ENCODE data around the gene PIN1. TPM values are rescaled to one million over a fixed set of nuclear protein-coding genes. Genes with fewer than 3 reads are reported as not detected.

Gene PIN1
- total RNA-seq, 1 donor from 2014 or later, result 98.4 TPM

GRCh38 chr19:9891609-9892373 is 56.7 kb downstream of the PIN1 start:
- Histone ChIP-seq H3K9me3 (replicated peaks) (no peaks in the 10 kb centered on the region), H3K36me3 (no peaks in the 10 kb centered on the region), H3K4me3 (no peak overlapping the region), H3K4me1 (no peaks in the 10 kb centered on the region), H3K27me3 (ENCODE audit: low read depth) (peaks cover 38% of the 10 kb centered on the region), H3K27ac (replicated peaks) (no peak overlapping the region)
- intact Hi-C loops (cut with micrococcal nuclease), result no loop called here
- no peak for DNase-seq
- TF ChIP-seq CTCF (IDR thresholded peaks at IDR 0.05; ENCODE audit: borderline replicate concordance), result no peak

Other genes with a start within 250 kb of the PIN1 start
- gene ZNF561, start 214.1 kb upstream of the PIN1 start, total RNA-seq, result 17.8 TPM
- gene ZNF562, start 160.2 kb upstream of the PIN1 start, total RNA-seq, result 19.5 TPM
- 6.9 TPM for gene ZNF846, start 66.6 kb upstream of the PIN1 start, total RNA-seq
- 10.0 TPM for gene FBXL12, start 16.2 kb upstream of the PIN1 start, total RNA-seq
- gene UBL5, start 7.4 kb upstream of the PIN1 start, total RNA-seq, result 538 TPM
- gene OLFM2, start 101.2 kb downstream of the PIN1 start, total RNA-seq, result 1.7 TPM
- 8.7 TPM for gene COL5A3, start 175.2 kb downstream of the PIN1 start, total RNA-seq
- not detected for gene RDH8, start 178.2 kb downstream of the PIN1 start, total RNA-seq